Transverse colon (tissue), 4 donors: ENCODE results near the gene XPA. TPM values are rescaled to one million over a fixed set of nuclear protein-coding genes. Genes with fewer than 3 reads are reported as not detected.

ENCODE experiments used
- DNase-seq: peaks from one replicate; pipeline ENCODE4 v3.0.0-alpha.2; 2019
- H3K27ac ChIP-seq, 4 donors: fragments of 200-600 bp; sonication (generic); 2 replicates each; pipeline ENCODE4 v1.5.1; 2016 to 2018; ENCODE audit warnings: inconsistent platforms in 4 of 4
- H3K27me3 ChIP-seq: fragments of 200-600 bp; sonication (generic); 2 replicates; pipeline ENCODE4 v1.5.1; 2017; ENCODE audit warnings: inconsistent platforms
- H3K36me3 ChIP-seq, 4 donors: fragments of 200-600 bp; sonication (generic); 2 replicates each; pipeline ENCODE4 v1.5.1; 2017 to 2019; ENCODE audit warnings: inconsistent platforms in 4 of 4
- H3K4me1 ChIP-seq, 4 donors: fragments of 200-600 bp; sonication (generic); 2 replicates each; pipeline ENCODE4 v1.5.1; 2017 to 2020; ENCODE audit warnings: inconsistent platforms in 4 of 4
- H3K4me3 ChIP-seq, 4 donors: fragments of 200-600 bp; sonication (generic); 1 replicate in 1 of 4; 2 replicates in 3 of 4; pipeline versions ENCODE4 v1.5.1 to v1.6.1; 2017 to 2019; ENCODE audit warnings: inconsistent platforms in 4 of 4
- H3K9me3 ChIP-seq, 2 donors: fragments of 200-600 bp; sonication (generic); 2 replicates each; pipeline ENCODE4 v1.5.1; 2017 to 2019; ENCODE audit warnings: inconsistent platforms in 2 of 2
- EP300 ChIP-seq: sonication (generic); formaldehyde crosslinking; IDR thresholded peaks from one replicate; pipeline ENCODE4 v1.6.1; 2017; ENCODE audit warnings: antibody characterized with exemption, low read depth
- POLR2A ChIP-seq: fragments of 450-650 bp; IDR thresholded peaks from one replicate; pipeline ENCODE4 v1.6.1; 2016; ENCODE audit warnings: antibody characterized with exemption, mild to moderate bottlenecking, moderate library complexity
- POLR2AphosphoS5 ChIP-seq, 3 donors: sonication (generic); formaldehyde crosslinking; IDR thresholded peaks; one replicate each; pipeline ENCODE4 v1.6.1; 2016; ENCODE audit warnings: antibody characterized with exemption in 3 of 3
- WGBS, 2 donors: methylation state at CpG; one replicate each; pipeline ENCODE4 v1.1.5; 2018; ENCODE audit warnings: low coverage in 1 of 2; 5-methylcytosine and 5-hydroxymethylcytosine counted together
- in situ Hi-C, 4 donors: fragments of 200-750 bp; cut with MboI; loops; one replicate each; pipeline versions ENCODE4 v1.15.0 to v1.15.1; 2017; ENCODE audit warnings: low sequenced_read_pairs in 3 of 4, low pct_ligation_motif_present in 1 of 4, low pct_unique_long_range_greater_than_20kb in 1 of 4
- intact Hi-C: fragments of 100-400 bp; cut with DNase I; formaldehyde crosslinking; loops from one replicate; pipeline ENCODE4 v1.15.1; 2023; ENCODE audit warnings: low total_unique reads
- total RNA-seq, 4 donors: library from RNA; depleted of rRNA; stranded (reverse); fragments of >200 nt; gene quantifications; one replicate each; pipeline ENCODE4 v1.1.0, GENCODE V29; 2016
- TF ChIP-seq, protein P1 (sequence below), 5 experiments: fragments of 200-600 bp in 3 of 5; fragments of 450-650 bp in 2 of 5; sonication (generic) in 3 of 5; IDR thresholded peaks; 1 replicate in 2 of 5; 2 replicates in 3 of 5; pipeline ENCODE4 v1.5.1; 2016 to 2017; ENCODE audit warnings: antibody characterized with exemption in 5 of 5, inconsistent platforms in 3 of 5, mild to moderate bottlenecking in 2 of 5, moderate library complexity in 1 of 5

The XPA gene
- total RNA-seq, 4 donors from 2014 or later = 6.4 to 44.4 (median 12.5) TPM

DNA sequence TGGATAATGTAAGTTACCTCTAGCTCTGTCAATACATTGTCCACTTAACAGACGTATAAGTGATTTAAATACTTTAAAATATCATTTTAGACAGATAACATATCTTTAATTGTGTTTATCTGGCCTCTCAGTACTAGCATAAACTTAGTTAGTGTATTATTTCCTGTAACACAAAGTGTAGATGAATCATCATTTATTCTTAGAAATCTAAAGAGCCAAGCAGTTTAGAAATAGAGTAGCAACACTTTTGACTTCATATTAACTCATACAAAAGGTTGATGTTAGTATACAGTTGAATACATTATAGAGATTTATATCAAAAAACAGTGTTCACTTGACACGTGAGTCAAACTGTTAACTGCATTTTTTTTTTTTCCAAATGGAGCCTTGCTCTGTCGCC is 45.5 kb downstream of the XPA start:
- 73 to 83% methylated on average over 2 to 3 of the region's 3 CpGs for WGBS, 2 donors
- no peaks in the 10 kb centered on the region for H3K9me3 ChIP-seq
- intact Hi-C loops = no loop called here
- no peak overlapping the region for H3K27ac ChIP-seq
- no peaks in the 10 kb centered on the region for H3K4me1 ChIP-seq
- no peak for DNase-seq
- peaks cover 0 to 73% (median 35%) of the 10 kb centered on the region in 4 donors for H3K36me3 ChIP-seq
- in situ Hi-C loops = no loop called here
- H3K27me3 ChIP-seq = no peaks in the 10 kb centered on the region
- H3K4me3 ChIP-seq = no peak overlapping the region
- TF ChIP-seq, protein P1, sequence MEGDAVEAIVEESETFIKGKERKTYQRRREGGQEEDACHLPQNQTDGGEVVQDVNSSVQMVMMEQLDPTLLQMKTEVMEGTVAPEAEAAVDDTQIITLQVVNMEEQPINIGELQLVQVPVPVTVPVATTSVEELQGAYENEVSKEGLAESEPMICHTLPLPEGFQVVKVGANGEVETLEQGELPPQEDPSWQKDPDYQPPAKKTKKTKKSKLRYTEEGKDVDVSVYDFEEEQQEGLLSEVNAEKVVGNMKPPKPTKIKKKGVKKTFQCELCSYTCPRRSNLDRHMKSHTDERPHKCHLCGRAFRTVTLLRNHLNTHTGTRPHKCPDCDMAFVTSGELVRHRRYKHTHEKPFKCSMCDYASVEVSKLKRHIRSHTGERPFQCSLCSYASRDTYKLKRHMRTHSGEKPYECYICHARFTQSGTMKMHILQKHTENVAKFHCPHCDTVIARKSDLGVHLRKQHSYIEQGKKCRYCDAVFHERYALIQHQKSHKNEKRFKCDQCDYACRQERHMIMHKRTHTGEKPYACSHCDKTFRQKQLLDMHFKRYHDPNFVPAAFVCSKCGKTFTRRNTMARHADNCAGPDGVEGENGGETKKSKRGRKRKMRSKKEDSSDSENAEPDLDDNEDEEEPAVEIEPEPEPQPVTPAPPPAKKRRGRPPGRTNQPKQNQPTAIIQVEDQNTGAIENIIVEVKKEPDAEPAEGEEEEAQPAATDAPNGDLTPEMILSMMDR (IDR thresholded peaks at IDR 0.05) = no peak
- TF ChIP-seq POLR2A = no peak
- no peak for TF ChIP-seq EP300
- no peak for TF ChIP-seq POLR2AphosphoS5 (IDR thresholded peaks at IDR 0.05)

DNA sequence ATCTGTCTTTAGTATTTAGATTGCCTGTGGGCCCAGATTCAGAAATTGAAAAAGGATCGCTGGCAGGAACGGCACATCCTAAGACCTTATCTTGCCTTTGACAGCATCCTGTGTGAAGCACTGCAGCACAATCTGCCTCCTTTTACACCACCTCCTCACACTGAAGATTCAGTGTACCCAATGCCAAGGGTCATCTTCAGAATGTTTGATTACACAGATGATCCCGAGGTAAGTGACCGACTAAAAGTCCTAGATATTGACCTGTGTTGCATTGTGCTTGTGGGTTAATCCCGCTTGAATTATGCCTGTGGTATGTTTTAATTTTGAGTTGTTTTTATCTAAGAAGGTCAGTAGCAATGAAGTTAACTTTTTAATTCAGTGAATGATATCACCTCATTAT is 49.1 kb downstream of the XPA start:
- Histone ChIP-seq H3K27me3 (no peaks in the 10 kb centered on the region), H3K4me3 (no peak overlapping the region), H3K27ac (no peak overlapping the region), H3K36me3 (peaks cover 0 to 61% (median 29%) of the 10 kb centered on the region in 4 donors), H3K4me1 (no peaks in the 10 kb centered on the region), H3K9me3 (no peaks in the 10 kb centered on the region)
- DNase-seq = no peak
- 93 to 100% methylated on average over 2 to 5 of the region's 5 CpGs for WGBS, 2 donors
- intact Hi-C loops (no loop called here), in situ Hi-C loops (no loop called here)
- TF ChIP-seq, protein P1 (IDR thresholded peaks at IDR 0.05) = no peak
- TF ChIP-seq POLR2A = no peak
- no peak for TF ChIP-seq EP300
- no peak for TF ChIP-seq POLR2AphosphoS5 (IDR thresholded peaks at IDR 0.05)

DNA sequence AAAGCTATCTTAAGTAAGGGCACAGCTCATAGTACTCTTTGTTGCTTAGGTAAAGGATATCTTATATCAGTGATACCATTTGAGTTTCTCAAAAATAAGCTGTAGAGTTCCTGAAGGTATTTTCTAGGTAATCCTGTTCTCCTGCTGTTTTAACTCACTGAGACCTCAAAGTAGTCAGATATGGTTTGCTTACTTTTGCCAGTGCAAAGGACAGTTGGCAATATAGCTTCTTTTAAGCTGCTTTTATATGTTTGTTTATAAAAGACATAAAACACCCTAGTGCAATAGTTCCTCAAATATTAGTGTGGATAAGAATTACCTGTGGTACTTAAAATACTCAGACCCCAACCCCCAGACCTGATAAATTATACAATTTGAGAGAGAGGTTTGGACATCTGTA is 51.4 kb downstream of the XPA start:
- intact Hi-C loops (no loop called here), in situ Hi-C loops (no loop called here)
- TF ChIP-seq POLR2AphosphoS5 (IDR thresholded peaks at IDR 0.05) (no peak), EP300 (no peak), POLR2A (no peak)
- TF ChIP-seq, protein P1 (IDR thresholded peaks at IDR 0.05) = no peak
- H3K27ac ChIP-seq = no peak overlapping the region
- no peaks in the 10 kb centered on the region for H3K4me1 ChIP-seq
- H3K27me3 ChIP-seq = no peaks in the 10 kb centered on the region
- no peak for DNase-seq
- no peak overlapping the region for H3K4me3 ChIP-seq
- H3K36me3 ChIP-seq = peaks cover 0 to 64% (median 26%) of the 10 kb centered on the region in 4 donors
- no peaks in the 10 kb centered on the region for H3K9me3 ChIP-seq

DNA sequence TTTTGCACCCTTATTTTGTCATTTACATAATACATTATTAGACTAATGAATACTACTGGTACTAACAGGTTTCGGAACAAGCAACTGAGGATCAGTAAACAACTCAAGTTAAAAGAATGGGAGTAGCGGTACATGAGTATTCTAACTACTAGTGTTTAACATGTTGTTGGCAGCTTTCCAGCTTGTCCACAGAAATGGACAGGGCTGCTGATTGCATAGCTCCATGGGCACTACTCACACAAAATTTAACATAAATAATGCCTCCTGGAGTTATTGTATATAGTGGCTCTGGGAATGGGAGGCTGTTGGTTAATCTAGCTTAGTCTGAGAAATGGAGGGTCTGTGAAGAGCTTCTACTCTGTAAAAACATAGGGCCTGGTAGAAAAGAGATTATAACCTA is 56.8 kb downstream of the XPA start:
- Histone ChIP-seq H3K27me3 (no peaks in the 10 kb centered on the region), H3K36me3 (peaks cover 0 to 23% (median 12%) of the 10 kb centered on the region in 4 donors), H3K9me3 (no peaks in the 10 kb centered on the region), H3K4me1 (peaks cover 15 to 31% (median 18%) of the 10 kb centered on the region in 4 donors), H3K27ac (no peak overlapping the region), H3K4me3 (no peak overlapping the region)
- intact Hi-C loops = no loop called here
- no peak for DNase-seq
- 92% methylated on average over 2 of the region's 2 CpGs for WGBS, 2 donors
- in situ Hi-C loops = no loop called here
- TF ChIP-seq, protein P1 (IDR thresholded peaks at IDR 0.05) = no peak
- no peak for TF ChIP-seq POLR2A
- no peak for TF ChIP-seq POLR2AphosphoS5 (IDR thresholded peaks at IDR 0.05)
- TF ChIP-seq EP300 = no peak
